Parathyroid adenoma (tissue), 2 donors: Measurements from ENCODE around the gene L3MBTL2.

ENCODE experiments used
- H2AFZ ChIP-seq: fragments of 300-600 bp; sonication (generic); one replicate; pipeline ENCODE4 v1.7.0; 2017; ENCODE audit warnings: antibody characterized with exemption, mild to moderate bottlenecking
- H3K27ac ChIP-seq: fragments of 300-600 bp; sonication (generic); one replicate; pipeline ENCODE4 v1.7.0; 2017
- H3K27me3 ChIP-seq: fragments of 300-600 bp; sonication (generic); one replicate; pipeline ENCODE4 v1.7.0; 2017; ENCODE audit warnings: low read length; ENCODE audit not compliant: control insufficient read depth, insufficient read depth
- H3K36me3 ChIP-seq: fragments of 300-600 bp; sonication (generic); one replicate; pipeline ENCODE4 v1.7.0; 2017; ENCODE audit warnings: low read length; ENCODE audit not compliant: control insufficient read depth, insufficient read depth
- H3K4me1 ChIP-seq: fragments of 300-600 bp; sonication (generic); one replicate; pipeline ENCODE4 v1.7.0; 2017; ENCODE audit warnings: control low read depth
- H3K4me2 ChIP-seq: fragments of 300-600 bp; sonication (generic); one replicate; pipeline ENCODE4 v1.7.0; 2017; ENCODE audit warnings: low read length
- H3K4me3 ChIP-seq: fragments of 300-600 bp; sonication (generic); one replicate; pipeline ENCODE4 v1.7.0; 2017; ENCODE audit warnings: low read depth, low read length
- H3K79me2 ChIP-seq: fragments of 300-600 bp; sonication (generic); one replicate; pipeline ENCODE4 v1.7.0; 2017; ENCODE audit warnings: control low read depth
- H3K9ac ChIP-seq: fragments of 300-600 bp; sonication (generic); one replicate; pipeline ENCODE4 v1.7.0; 2017; ENCODE audit warnings: mild to moderate bottlenecking
- H3K9me3 ChIP-seq: fragments of 300-600 bp; sonication (generic); one replicate; pipeline ENCODE4 v1.7.0; 2017; ENCODE audit warnings: low read length; ENCODE audit not compliant: control insufficient read depth
- CTCF ChIP-seq: fragments of 300-600 bp; sonication (generic); IDR thresholded peaks from one replicate; pipeline ENCODE4 v1.7.0; 2017; ENCODE audit warnings: antibody characterized with exemption, mild to moderate bottlenecking
- donor health status: primary hyperparathyroidism.

The L3MBTL2 gene

GRCh38 chr22:41204066-41204465, 1.0 kb upstream of the L3MBTL2 start:
- no peak overlapping the region for H3K4me2 ChIP-seq
- no peaks in the 10 kb centered on the region for H3K79me2 ChIP-seq
- H3K4me1 ChIP-seq, result no peaks in the 10 kb centered on the region
- H3K9me3 ChIP-seq, result no peaks in the 10 kb centered on the region
- H2AFZ ChIP-seq, result no peak overlapping the region
- no peak for TF ChIP-seq CTCF
- H3K4me3 ChIP-seq, result no peak overlapping the region
- H3K27me3 ChIP-seq, result no peaks in the 10 kb centered on the region
- no peaks in the 10 kb centered on the region for H3K36me3 ChIP-seq
- no peak overlapping the region for H3K9ac ChIP-seq
- no peak overlapping the region for H3K27ac ChIP-seq

GRCh38 chr22:41206719-41207118, 1.6 kb downstream of the L3MBTL2 start:
- Histone ChIP-seq H3K27ac (no peak overlapping the region), H3K36me3 (no peaks in the 10 kb centered on the region), H3K9ac (no peak overlapping the region), H3K9me3 (no peaks in the 10 kb centered on the region), H3K27me3 (no peaks in the 10 kb centered on the region), H3K4me1 (no peaks in the 10 kb centered on the region), H3K4me2 (no peak overlapping the region), H3K79me2 (no peaks in the 10 kb centered on the region), H2AFZ (no peak overlapping the region), H3K4me3 (no peak overlapping the region)
- TF ChIP-seq CTCF, result no peak

- Histone ChIP-seq H3K27ac (no peak overlapping the region), H3K4me1 (no peaks in the 10 kb centered on the region), H3K9ac (no peak overlapping the region), H3K4me2 (no peak overlapping the region), H3K36me3 (no peaks in the 10 kb centered on the region), H3K9me3 (no peaks in the 10 kb centered on the region), H2AFZ (no peak overlapping the region), H3K27me3 (no peaks in the 10 kb centered on the region), H3K4me3 (no peak overlapping the region), H3K79me2 (no peaks in the 10 kb centered on the region)
- TF ChIP-seq CTCF, result no peak
Measured at GRCh38 chr22:41215409-41215808, 10.3 kb downstream of the L3MBTL2 start.

- no peak overlapping the region for H3K4me2 ChIP-seq
- no peaks in the 10 kb centered on the region for H3K36me3 ChIP-seq
- no peaks in the 10 kb centered on the region for H3K9me3 ChIP-seq
- no peak overlapping the region for H3K4me3 ChIP-seq
- no peaks in the 10 kb centered on the region for H3K4me1 ChIP-seq
- H3K9ac ChIP-seq, result no peak overlapping the region
- no peak for TF ChIP-seq CTCF
- H3K27me3 ChIP-seq, result no peaks in the 10 kb centered on the region
- no peaks in the 10 kb centered on the region for H3K79me2 ChIP-seq
- no peak overlapping the region for H2AFZ ChIP-seq
- H3K27ac ChIP-seq, result no peak overlapping the region
Measured at GRCh38 chr22:41215926-41216325, 10.8 kb downstream of the L3MBTL2 start.

- Histone ChIP-seq H3K4me3 (no peak overlapping the region), H3K9me3 (no peaks in the 10 kb centered on the region), H3K9ac (no peak overlapping the region), H3K27ac (peak overlapping the region; percentile 60), H3K27me3 (no peaks in the 10 kb centered on the region), H3K79me2 (no peaks in the 10 kb centered on the region), H2AFZ (no peak overlapping the region), H3K4me1 (no peaks in the 10 kb centered on the region), H3K4me2 (no peak overlapping the region), H3K36me3 (no peaks in the 10 kb centered on the region)
- TF ChIP-seq CTCF, result no peak
Measured at GRCh38 chr22:41216984-41217383, 11.9 kb downstream of the L3MBTL2 start.
